GM19372 (cell line): ENCODE measurements around the gene SLC1A6.
"Not testable (repeated sequence)": the region's sequence is repeated elsewhere in the genome, so short reads cannot be mapped to it uniquely, and the experiment has no call there.

ENCODE experiments used
- ATAC-seq: cut with Tn5 transposase; IDR thresholded peaks from one replicate; pipeline ENCODE4 v1.9.1; 2021; ENCODE audit warnings: mild to moderate bottlenecking, low read depth, moderate library complexity; ENCODE audit not compliant: unreplicated experiment

The SLC1A6 gene

DNA sequence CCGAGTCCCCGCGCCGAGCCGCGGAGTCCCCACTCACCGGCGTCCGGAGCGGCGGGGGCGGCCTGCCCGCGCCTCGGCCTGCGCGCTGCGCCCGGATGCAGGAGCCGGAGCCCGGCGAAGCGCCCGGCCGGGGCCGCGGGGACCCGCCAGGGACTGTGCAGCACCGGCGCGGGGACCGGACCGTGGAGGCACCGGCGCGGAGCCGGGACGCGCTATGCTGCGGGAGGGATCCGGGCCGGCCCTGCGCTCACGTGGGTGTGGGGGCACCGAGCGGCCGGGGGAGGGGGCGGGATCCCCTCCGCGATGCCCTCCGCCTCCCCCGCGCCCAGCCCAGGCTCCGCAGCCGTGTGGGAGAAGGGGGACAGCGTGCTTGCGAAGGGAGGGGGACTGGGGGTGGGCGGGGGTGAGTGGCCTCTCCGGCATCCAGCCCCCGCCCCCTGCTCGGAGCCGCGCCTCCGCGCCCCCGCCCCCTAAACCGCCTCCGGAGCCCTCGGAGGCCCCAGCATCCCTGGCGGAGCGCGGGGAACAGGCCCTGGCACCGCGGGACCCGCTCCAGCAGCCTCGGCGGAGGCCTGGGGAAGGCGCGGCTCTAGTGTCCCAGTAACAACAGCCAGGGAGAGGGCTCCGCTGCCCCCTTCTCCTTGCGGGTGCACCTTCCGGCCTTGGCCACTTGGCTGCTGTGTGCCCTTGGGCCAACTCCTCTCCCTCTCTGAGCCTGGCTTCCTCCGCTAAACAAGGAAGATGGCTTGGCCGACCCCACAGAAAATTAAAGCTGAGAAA, at the start of gene SLC1A6:
Gene SLC1A6 (minus strand): TSS at position 389 of the 780 bp plus-strand sequence. CDS start 6,954 bp downstream, outside the sequence.
- no peak for ATAC-seq

DNA sequence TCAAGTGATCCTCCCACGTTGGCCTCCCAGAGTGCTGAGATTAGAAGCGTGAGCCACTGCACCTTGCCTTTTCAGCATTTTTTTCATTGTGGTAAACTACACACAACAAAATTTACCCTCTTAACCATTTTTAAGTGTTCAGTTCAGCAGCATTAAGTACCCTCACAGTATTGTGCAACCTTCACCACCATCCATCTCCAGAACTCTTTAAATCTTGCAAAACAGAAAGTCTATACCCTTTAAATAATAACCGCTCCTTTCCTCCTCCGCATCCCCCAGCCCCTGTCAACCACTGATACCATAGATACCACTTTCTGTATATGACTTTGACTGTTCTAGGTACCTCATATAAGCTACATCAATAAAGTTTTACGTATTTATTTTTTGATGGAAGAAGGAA, 48.8 kb upstream of the SLC1A6 start:
- ATAC-seq: no peak

DNA sequence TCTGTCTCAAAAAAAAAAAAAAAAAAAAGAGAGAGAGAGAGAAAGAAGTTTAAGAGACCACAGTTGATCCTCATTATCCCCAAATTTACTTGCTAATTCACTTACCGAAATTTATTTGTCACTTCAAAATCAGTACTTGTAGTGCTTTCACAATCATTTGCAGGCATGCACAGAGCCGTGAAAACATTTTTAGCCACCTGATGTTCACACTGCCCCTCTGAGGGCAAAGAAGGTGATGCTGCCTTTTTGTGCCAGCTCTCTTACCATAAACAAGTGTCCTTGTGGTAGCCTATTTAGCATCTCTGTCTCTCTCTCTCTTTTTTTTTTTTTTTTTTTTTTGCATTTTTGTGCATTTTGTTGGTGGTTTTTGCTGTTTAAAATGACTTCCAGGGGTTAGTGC, 45.6 kb upstream of the SLC1A6 start:
- no peak for ATAC-seq

DNA sequence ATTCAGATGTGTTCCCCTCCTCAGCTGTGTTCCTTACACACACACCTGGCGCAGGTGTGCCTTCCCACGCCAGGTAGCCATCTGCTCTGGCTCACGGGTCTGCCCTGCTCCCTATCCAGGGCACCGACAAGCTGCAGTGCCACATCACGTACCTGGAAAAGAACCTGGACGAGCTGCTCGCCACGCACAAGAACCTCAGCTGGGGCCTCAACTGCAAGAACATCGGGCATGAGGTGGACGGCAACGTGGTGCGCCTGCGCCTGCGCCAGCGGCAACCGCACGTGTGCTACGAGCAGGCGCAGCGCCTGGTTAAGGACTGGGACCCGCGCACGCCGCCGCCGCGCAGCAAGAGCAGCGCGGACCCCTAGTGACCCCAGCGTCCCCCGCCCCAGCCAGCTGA, 43.1 kb upstream of the SLC1A6 start:
- ATAC-seq: no peak

DNA sequence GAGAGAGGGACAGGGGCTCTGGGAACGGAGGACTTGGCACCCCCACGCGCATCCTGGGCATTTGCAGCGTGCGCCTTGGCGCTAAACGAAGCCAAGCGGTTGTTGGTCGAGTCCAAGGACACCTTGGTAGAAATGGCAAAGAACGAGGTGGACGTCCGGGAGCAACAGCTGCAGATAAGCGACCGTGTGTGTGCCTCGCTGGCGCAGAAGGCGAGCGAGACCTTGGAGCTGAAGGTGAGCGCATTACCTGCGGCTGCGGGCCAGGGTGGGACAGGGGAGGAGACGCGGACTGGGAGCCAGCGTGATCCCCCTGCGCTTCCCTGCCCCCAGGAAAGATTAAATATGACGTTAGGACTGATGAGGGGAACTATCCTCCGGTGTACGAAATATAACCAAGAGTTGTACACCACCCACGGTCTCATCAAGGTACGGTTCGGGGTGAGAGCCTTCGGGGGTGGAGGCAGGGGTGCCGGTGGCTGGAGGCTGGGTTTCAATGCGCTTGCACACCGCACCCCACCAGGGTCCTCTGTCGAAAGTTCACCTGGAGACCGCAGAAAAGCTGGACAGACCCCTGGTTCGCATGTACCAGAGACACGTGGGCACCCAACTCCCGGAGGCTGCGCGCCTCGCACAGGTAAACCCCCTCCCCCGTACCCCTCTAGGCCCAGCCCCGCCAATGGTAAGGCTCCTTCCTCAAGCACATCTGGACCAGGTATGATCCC, 41.8 kb upstream of the SLC1A6 start:
- ATAC-seq: no peak

DNA sequence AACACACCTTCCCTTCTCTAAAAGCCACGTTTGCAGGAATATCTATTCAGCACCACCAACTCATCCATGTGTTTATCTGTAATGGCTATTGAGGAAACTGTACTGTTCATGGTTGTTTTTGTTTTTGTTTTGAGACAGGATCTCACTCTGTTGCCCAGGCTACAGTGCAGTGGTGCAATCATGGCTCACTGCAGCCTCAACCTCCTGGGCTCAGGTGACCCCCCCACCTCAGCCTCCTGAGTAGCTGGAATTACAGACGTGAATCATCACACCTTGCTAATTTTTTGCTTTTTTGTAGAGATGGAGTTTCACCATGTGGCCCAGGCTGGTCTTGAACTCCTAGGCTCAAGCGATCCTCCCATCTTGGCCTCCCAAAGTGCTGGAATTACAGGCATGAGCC, 39.2 kb upstream of the SLC1A6 start:
- not testable (repeated sequence) for ATAC-seq

DNA sequence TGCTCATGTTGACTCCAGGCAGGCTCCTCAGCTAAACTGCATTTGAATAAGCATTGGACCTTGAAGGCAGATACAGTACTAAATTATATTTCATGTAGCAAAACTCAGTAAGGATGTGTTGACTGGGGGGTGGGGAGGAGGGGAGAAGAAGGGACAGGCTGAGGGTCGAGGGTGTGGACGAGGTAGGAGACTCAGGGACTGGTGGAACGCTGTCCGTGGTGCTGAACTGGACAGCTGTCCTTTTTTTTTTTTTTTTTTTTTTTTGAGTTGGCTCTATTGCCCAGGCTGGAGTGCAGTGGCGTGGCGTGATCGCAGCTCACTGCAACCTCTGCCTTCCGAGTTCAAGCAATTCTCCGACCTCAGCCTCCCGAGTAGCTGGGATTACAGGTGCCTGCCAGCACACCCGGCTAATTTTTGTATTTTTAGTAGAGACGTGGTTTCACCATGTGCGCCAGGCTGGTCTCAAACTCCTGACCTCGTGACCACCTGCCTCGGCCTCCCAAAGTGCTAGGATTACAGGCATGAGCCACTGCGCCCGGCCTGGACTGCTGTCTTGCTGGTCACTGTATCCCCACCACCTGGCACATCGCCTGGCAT, 36.4 kb upstream of the SLC1A6 start:
- no peak for ATAC-seq

DNA sequence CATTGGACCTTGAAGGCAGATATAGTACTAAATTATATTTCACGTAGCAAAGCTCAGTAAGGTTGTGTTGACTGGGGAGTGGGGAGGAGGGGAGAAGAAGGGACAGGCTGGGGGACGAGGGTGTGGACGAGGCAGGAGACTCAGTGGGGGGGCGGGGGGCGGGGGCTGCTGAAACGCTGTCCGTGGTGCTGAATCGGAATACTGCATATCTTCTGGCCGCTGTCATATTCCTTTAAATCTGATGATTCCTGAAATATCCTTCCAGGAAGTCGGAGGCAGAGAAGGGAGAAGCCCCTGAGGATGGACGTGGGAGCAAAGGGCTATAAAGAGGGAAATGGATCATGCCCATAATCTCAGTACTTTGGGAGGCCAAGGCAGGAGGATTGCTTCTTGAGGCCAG, 34.9 kb upstream of the SLC1A6 start:
- no peak for ATAC-seq

DNA sequence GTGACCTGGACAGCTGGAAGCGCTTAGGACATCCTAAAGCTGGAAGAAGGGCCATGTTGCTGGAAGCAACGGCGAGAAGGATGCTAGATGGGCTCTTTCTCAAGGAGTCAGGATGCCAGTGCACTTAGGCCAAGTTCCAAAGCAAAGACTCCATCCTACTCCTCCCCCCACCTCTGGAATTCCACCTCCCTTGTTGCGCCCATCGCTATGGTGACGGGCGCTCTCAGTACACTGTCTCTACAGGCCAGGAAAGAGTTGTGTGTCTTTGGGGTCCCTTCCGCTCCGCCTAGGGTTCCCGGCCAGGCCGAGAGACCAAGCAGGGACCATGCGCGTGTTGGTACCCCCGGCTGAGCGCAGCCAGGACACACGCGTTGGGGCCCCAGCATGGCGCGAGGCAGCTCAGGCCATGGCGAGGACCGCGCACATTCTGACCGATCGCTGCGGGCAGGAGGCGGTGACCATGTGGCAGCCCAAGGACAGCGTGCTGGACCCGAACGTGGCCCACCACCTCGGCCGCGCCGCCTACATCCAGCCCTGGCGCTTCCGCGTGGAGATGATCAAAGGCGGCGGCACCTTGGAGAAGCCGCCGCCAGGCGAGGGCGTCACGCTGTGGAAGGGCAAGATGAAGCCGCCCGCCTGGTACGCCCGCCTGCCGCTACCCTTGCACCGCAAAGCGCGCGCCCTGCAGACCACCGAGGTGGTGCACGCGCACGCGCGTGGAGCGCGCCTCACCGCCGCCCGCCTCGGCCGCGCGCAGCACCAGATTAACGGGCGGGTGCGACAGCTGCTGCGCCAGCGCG, 31.0 kb upstream of the SLC1A6 start:
- ATAC-seq: no peak

DNA sequence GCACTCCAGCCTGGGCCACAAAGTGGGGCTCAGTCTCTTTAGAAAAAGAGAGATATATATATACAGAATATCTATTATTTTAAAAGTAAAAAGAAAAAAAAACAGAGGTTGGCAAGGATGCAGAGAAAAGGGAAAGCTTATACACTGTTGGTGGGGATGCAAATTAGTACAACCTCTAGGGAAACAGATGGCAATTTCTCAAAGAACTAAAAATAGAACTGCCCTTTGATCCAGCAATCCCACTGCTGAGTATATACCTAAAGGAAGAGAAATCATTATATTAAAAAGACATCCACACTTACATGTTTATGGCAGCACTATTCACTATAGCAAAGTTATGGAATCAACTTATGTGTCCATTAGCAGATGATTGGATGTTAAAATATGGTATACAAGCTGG, 28.6 kb upstream of the SLC1A6 start:
- no peak for ATAC-seq

DNA sequence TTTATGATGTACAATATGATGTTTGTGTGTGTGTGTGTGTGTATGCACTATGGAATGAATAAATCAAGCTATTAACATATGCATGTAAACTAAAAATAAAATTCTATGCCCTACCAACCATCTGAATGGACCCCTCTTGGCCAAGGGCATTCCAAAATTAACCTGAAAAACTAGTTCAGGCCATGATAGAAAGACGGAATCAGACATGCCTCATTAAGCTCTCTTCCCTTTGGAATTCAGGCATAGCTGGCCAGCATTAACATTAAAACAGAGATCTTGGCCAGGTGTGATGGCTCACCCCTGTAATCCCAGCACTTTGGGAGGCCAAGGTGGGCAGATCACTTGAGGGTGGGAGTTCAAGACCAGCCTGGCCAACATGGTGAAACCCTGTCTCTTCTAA, 18.3 kb upstream of the SLC1A6 start:
- no peak for ATAC-seq

DNA sequence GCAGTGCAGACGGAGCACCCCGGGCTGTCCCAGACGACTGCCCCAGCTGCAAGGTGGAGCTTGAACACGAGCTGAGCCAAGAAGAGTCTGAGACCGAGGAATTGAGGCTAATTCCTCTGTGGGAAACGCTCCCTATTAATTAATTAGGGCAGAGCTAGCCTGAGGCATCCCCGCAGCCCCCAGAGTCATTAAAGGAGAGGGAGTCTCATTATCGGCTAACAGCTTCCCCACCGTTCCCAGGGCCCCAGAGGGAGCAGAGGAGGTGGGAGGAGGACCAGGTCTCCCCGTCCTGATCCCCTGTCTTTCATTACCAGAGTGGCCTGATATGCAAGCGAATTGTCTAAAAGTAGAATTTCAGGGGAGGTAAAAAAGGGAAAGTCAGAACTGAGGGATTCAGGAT, 13.1 kb upstream of the SLC1A6 start:
- no peak for ATAC-seq

DNA sequence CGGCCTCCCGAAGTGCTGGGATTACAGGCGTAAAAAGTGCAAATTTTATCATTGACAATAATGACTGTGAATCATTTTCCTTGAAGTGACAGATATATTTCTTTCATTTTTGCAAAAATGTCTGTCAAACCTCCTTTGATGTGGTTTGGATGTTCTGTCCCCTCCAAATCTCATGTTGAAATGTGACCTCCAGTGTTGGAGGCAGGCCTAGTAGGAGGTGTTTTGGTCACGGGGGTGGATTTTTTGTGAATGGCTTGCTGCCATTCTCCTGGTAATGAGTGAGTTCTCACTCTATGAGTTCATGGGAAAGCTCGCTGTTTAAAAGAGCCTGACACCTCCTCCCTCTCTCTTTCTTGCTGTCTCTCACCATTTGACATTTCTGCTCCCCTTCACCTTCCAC, 5.5 kb upstream of the SLC1A6 start:
- no peak for ATAC-seq

DNA sequence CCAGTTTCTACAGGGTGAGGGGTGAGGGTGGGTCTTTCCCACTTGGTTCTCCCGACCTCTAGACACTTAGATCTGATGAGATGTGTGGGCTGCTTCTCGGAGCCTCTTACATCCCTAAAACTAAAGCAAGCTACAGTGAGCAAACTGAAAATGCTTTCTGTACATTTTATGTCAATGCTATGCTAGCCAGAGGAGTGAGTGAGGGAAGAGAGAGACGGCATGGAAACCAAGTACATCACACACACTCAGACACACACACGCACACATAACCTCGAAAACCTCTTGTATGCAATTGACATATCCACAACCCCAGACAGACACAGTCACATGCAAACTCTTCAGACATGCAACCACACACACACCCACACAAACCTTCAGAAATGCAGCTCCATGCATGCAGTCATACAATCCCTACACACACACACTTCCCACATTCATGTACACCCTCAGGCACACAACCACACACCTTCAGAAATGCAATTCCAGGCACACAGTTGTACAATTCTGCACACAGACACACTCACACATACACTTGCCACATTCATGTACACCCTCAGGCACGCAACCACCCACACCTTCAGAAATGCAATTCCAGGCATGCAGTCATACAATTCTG, 1.4 kb downstream of the SLC1A6 start:
- ATAC-seq: no peak

DNA sequence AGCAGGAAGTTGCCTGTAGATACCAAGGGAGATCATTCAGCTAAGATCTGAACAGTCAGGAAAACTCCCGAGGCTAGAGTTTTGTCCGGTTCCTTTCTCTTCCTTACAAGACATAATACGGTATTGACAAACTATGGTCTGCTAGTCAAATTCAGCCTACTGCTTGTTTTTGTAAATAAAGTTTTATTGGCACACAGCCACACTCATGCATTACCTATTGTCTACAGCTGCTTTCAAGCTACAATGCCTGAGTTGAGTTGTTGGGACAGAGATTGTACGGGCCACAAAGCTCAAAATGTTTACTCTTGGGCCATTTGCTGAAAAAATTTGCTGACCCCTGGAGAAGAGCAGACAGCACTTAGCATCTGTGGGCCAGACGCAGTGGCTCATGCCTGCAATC, 2.5 kb downstream of the SLC1A6 start:
- ATAC-seq: no peak

DNA sequence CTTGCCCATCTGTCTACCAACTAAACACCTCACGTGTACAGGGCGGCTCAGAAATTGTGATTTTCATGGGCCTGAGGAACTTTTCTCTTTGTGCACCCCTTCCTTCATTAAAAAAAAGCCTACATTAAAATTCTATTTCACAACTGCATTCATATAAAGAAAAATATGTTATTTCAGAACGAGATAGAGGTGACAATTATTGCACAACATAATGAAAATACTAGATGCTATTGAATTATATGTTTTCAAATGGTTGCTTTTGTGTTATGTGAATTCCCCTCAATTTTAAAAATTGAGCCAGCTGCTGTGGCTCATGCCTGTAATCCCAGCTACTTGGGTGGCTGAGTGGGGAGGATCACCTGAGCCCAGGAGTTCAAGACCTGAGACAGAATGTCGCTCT, 5.2 kb downstream of the SLC1A6 start:
- no peak for ATAC-seq

DNA sequence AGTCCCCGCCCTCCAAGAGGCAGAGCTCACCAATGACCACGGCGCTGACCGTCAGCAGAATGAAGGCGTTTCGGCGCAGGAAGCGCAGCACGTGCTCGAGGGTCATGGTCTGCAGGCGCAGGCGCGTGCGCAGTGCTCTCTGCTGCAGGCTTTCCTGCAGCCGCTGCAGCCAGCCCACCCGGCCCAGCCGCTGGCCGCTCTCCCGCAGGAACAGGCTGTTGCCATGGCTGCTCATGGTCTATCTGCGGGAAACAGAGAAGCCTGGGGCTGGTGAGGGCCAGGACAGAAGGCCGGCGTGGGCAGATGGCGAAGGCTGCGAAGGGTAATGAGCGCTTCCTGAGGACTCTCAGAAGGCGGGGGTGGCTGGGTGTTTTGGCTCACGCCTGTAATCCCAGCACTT, 7.0 kb downstream of the SLC1A6 start:
- no peak for ATAC-seq

DNA sequence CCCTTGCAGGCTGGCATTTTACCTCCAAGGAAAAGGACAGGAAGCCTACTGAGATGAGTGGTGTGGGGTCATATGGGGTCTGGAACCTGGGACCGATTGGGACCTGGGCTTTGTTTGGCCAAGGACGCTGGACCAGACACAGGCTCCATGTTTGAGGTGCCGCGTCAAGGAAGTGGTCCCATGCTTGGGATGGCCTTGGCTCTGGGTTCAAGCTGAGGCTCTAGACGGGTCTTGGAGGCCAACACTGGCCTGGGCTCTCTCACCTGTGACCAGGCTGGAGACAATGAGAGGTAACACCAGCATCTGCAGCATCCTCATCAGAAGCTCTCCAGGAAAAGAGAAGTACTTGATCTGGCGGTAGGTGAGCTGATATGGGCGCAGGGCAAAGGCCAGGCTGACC, 8.2 kb downstream of the SLC1A6 start:
- ATAC-seq: no peak

DNA sequence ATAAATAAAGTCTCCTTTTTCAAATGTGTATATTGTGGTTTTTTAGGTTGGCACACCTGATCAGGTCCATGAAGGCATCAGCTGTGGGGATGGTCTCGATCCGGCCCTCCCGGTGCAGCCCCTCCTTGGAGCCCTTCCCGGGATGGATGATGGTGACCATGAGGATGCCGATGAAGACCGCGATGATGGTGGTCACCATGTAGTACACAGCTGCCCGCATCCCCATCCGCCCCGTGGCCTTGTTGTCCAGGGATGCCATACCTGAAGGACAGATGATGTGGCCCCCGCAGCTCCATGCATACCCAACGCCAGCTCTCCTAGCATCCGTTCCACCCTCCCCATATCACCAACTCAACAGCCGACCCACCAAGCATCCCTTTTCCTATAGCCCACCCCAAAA, 11.4 kb downstream of the SLC1A6 start:
- no peak for ATAC-seq

DNA sequence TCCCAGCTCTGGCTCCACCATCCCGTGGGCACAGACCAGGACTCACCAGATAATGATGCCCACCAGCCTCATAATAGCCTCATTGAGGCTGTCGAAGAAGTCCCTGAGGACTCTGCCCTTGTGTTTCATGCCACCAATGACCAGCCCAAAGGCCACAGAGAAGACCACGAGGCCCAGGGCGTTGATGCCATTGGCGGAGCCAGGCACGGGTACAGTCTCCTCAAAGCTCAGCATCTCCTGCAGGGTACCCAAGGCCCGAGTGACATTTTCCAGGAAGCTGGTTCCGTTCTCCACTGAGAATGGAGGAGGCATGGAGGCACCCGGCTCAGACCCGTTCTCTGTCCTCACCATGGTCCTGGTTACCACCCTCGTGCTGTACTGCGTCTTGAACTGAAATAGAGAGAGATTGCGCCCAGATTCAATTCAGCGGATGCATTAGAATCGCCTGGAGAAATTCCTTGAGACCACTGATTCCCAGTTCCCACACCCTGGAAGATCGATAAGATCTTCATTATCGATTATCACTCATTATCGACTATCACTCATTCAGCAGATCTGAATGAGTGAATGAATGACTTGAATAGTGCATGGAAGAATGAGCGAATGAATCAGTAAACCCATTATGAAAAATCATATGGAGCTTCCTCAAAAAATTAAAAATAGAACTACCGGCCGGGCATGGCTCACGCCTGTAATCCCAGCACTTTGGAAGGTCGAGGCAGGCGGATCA, 17.5 kb downstream of the SLC1A6 start:
- no peak for ATAC-seq
